SK-N-MC (cell line): ENCODE measurements around the gene ACAA2.

Experiments used
- EZH2 ChIP-seq: fragments of 200-600 bp; sonication (generic); IDR thresholded peaks from one replicate; pipeline ENCODE4 v1.6.1; 2017; ENCODE audit warnings: antibody characterized with exemption
- FOXP2 ChIP-seq: optimal IDR thresholded peaks from 2 replicates; pipeline ENCODE3; 2011; ENCODE audit warnings: mild to moderate bottlenecking, moderate library complexity; ENCODE audit not compliant: insufficient read depth; ENCODE audit errors: extremely low read length, control extremely low read depth
- POLR2AphosphoS5 ChIP-seq: IDR thresholded peaks from 2 replicates; pipeline ENCODE4 v1.6.1; 2012; ENCODE audit warnings: mild to moderate bottlenecking, low read depth, low read length, borderline replicate concordance

GRCh38 chr18:49849331-49850217 lies 36.2 kb upstream of the ACAA2 start:
- TF ChIP-seq EZH2 (no peak), POLR2AphosphoS5 (no peak), FOXP2 (no peak)
